Hepatocyte (in vitro differentiated cells): Measurements from ENCODE around the gene POLDIP2. TPM values are rescaled to one million over a fixed set of nuclear protein-coding genes. Genes with fewer than 3 reads are reported as not detected.

Source experiments
- DNase-seq: peaks from one replicate; pipeline ENCODE4 v3.0.0-alpha.2; 2016; ENCODE audit warnings: low spot score
- H2AFZ ChIP-seq: fragments of 200-600 bp; sonication (generic); 2 replicates; pipeline ENCODE4 v1.6.0; 2016; ENCODE audit warnings: antibody characterized with exemption, mild to moderate bottlenecking
- H3K27ac ChIP-seq: fragments of 200-600 bp; sonication (generic); 2 replicates; pipeline ENCODE4 v1.5.1; 2016; ENCODE audit warnings: mild to moderate bottlenecking
- H3K27me3 ChIP-seq: fragments of 200-600 bp; sonication (generic); 2 replicates; pipeline ENCODE4 v1.6.1; 2016
- H3K36me3 ChIP-seq: fragments of 200-600 bp; sonication (generic); replicated peaks from 2 replicates; pipeline ENCODE4 v1.5.1; 2016; ENCODE audit warnings: low read depth; ENCODE audit not compliant: insufficient read depth
- H3K4me1 ChIP-seq: fragments of 200-600 bp; sonication (generic); 2 replicates; pipeline ENCODE4 v1.5.1; 2016; ENCODE audit warnings: mild to moderate bottlenecking, moderate library complexity; ENCODE audit not compliant: insufficient read depth
- H3K4me2 ChIP-seq: fragments of 200-600 bp; sonication (generic); 2 replicates; pipeline ENCODE4 v1.6.0; 2016
- H3K4me3 ChIP-seq: fragments of 200-600 bp; sonication (generic); 2 replicates; pipeline ENCODE4 v1.5.1; 2016; ENCODE audit warnings: mild to moderate bottlenecking
- H3K79me2 ChIP-seq: fragments of 200-600 bp; sonication (generic); 2 replicates; pipeline ENCODE4 v1.6.0; 2017; ENCODE audit warnings: mild to moderate bottlenecking
- H3K9me2 ChIP-seq: fragments of 200-600 bp; sonication (generic); replicated peaks from 2 replicates; pipeline ENCODE4 v1.6.0; 2017; ENCODE audit warnings: mild to moderate bottlenecking; ENCODE audit not compliant: insufficient read depth
- H3K9me3 ChIP-seq: fragments of 200-600 bp; sonication (generic); 2 replicates; pipeline ENCODE4 v1.5.1; 2016; ENCODE audit warnings: low read depth, mild to moderate bottlenecking
- H4K20me1 ChIP-seq: fragments of 200-600 bp; sonication (generic); 2 replicates; pipeline ENCODE4 v1.6.0; 2016; ENCODE audit warnings: mild to moderate bottlenecking; ENCODE audit not compliant: insufficient read depth, poor library complexity, severe bottlenecking
- CTCF ChIP-seq: fragments of 200-600 bp; sonication (generic); IDR thresholded peaks from 2 replicates; pipeline ENCODE4 v1.5.1; 2016; ENCODE audit warnings: antibody characterized with exemption, mild to moderate bottlenecking; ENCODE audit not compliant: poor library complexity
- EZH2 ChIP-seq: fragments of 200-600 bp; sonication (generic); IDR thresholded peaks from 2 replicates; pipeline ENCODE4 v1.6.1; 2016; ENCODE audit warnings: antibody characterized with exemption, mild to moderate bottlenecking, borderline replicate concordance
- EZH2phosphoT487 ChIP-seq: fragments of 200-600 bp; sonication (generic); IDR thresholded peaks from one replicate; pipeline ENCODE4 v1.6.1; 2018; ENCODE audit warnings: antibody characterized with exemption, mild to moderate bottlenecking, low read depth, moderate library complexity; ENCODE audit not compliant: unreplicated experiment, severe bottlenecking
- WGBS: methylation state at CpG from one replicate; pipeline ENCODE4 v1.1.6; 2016; ENCODE audit warnings: low lambda C conversion rate; ENCODE audit errors: missing lambda C conversion rate; 5-methylcytosine and 5-hydroxymethylcytosine counted together
- polyA plus RNA-seq: library from polyadenylated mRNA; unstranded; fragments of >200 nt; fragmentation: Nextera tagmentation; extraction: Ambion mirVana; gene quantifications from 2 replicates; pipeline ENCODE4 v1.2.1, GENCODE V29; 2016
- total RNA-seq: library from RNA; depleted of rRNA; stranded (reverse); fragments of >200 nt; gene quantifications from 2 replicates; pipeline ENCODE4 v1.2.3, GENCODE V29; 2014

Gene POLDIP2
- total and polyA plus RNA-seq, 2 experiments from 2014 or later: 82.9 to 122 TPM

- Histone ChIP-seq H3K27me3 (no peaks in the 10 kb centered on the region), H3K79me2 (no peaks in the 10 kb centered on the region), H2AFZ (no peak overlapping the region), H4K20me1 (no peaks in the 10 kb centered on the region), H3K36me3 (no peaks in the 10 kb centered on the region), H3K4me3 (no peak overlapping the region), H3K9me2 (no peaks in the 10 kb centered on the region), H3K4me1 (peaks cover 22% of the 10 kb centered on the region), H3K27ac (peak overlapping the region; percentile 80), H3K4me2 (no peak overlapping the region), H3K9me3 (no peaks in the 10 kb centered on the region)
- TF ChIP-seq EZH2: no peak
- TF ChIP-seq CTCF: no peak
- TF ChIP-seq EZH2phosphoT487: no peak
- DNase-seq: no peak
- WGBS: 65% methylated on average over 6 of the region's 6 CpGs
These were observed 39.4 kb upstream of the POLDIP2 start for GRCh38 chr17:28396635-28397239.

DNA sequence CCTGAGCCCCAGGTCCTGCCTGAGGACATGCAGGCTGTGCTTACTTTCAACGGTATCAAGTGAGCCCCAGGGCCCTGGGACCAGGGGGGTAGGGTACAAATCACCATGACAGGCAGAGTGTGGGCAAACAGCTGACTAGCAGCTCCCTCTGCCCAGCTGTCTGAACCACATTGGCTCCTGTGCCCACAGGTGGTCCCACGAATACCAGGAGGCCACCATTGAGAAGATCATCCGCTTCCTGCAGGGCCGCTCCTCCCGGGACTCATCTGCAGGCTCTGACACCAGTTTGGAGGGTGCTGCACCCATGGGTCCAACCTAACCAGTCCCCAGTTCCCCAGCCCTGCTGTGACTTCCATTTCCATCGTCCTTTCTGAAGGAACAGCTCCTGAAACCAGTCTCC is 38.6 kb upstream of the POLDIP2 start:
- Histone ChIP-seq H3K79me2 (no peaks in the 10 kb centered on the region), H3K4me3 (no peak overlapping the region), H3K4me1 (peaks cover 22% of the 10 kb centered on the region), H3K9me2 (no peaks in the 10 kb centered on the region), H3K27ac (peak overlapping the region; percentile 80), H3K4me2 (no peak overlapping the region), H3K9me3 (no peaks in the 10 kb centered on the region), H4K20me1 (no peaks in the 10 kb centered on the region), H2AFZ (no peak overlapping the region), H3K27me3 (no peaks in the 10 kb centered on the region), H3K36me3 (no peaks in the 10 kb centered on the region)
- WGBS: 89% methylated on average over 6 of the region's 6 CpGs
- DNase-seq: no peak
- TF ChIP-seq CTCF (no peak), EZH2 (no peak), EZH2phosphoT487 (no peak)

DNA sequence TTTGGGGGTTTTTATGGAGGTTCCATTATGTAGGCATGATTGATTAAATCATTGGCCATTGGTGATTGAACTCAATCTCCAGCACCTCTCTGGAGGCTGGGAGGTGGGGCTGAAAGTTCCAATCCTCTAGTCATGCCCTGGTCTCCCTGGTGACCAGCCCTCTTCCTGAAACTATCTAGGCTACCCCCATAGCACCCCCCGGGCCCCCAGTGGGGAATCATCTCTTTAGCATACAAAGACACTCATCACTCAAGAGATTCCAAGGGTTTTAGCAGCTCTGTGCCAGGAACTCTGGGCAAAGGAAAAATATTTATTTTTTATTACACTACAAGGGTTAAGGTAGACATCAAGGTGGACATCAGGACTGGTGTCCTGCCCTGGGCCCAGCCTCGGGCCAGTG is 38.1 kb upstream of the POLDIP2 start:
- 66% methylated on average over 2 of the region's 2 CpGs for WGBS
- no peaks in the 10 kb centered on the region for H4K20me1 ChIP-seq
- no peaks in the 10 kb centered on the region for H3K27me3 ChIP-seq
- H3K4me3 ChIP-seq: no peak overlapping the region
- peak overlapping the region; percentile 80 for H3K27ac ChIP-seq
- peaks cover 22% of the 10 kb centered on the region for H3K4me1 ChIP-seq
- H3K79me2 ChIP-seq: no peaks in the 10 kb centered on the region
- no peaks in the 10 kb centered on the region for H3K9me2 ChIP-seq
- DNase-seq: no peak
- no peak overlapping the region for H2AFZ ChIP-seq
- no peak overlapping the region for H3K4me2 ChIP-seq
- no peaks in the 10 kb centered on the region for H3K9me3 ChIP-seq
- TF ChIP-seq CTCF: no peak
- TF ChIP-seq EZH2phosphoT487: no peak
- TF ChIP-seq EZH2: no peak
- H3K36me3 ChIP-seq: no peaks in the 10 kb centered on the region
